GM19463 (cell line): ENCODE data around the gene ADA.

Experiments
- ATAC-seq: cut with Tn5 transposase; IDR thresholded peaks from one replicate; pipeline ENCODE4 v1.9.1; 2021; ENCODE audit warnings: mild to moderate bottlenecking, moderate library complexity; ENCODE audit not compliant: unreplicated experiment

Gene ADA

DNA sequence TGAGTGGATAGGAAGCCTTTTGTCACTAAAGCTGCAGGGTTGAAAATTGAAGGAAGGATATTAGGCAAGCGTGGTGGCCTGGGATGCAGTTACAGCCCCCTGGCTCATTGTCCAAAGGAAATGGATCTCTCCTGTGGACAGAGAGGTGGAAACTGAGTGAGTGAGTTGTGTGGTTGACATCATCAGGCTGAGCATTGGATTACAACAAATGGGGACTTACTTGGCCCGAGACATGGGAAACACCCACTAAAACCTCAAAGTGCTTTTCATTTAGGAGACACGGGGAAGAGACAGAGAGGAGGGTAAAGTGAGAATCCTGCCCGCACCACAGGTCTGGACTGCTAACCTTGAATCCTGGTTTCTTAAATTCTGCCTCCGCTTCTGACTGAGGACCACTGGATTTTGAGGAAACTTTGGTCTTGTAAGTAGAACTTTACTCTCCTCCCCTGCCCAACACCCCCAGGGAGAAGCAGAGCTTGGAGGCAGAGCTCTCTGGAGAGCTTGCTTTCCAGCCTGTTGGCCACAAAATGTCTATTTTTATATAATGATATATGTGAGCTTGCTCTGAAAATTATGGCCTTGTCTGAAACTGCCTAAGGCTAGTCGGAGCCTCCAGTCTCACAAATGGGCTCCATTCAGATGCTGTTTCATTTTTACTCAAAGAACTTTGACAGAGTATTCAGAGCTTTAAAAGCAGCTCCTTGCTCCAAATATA is 69.0 kb downstream of the ADA start, which contains the start of gene PKIG:
TSS of gene PKIG (plus strand) at position 269 of the 715 bp plus-strand sequence. CDS start 31,978 bp downstream, outside the sequence.
- no peak for ATAC-seq

DNA sequence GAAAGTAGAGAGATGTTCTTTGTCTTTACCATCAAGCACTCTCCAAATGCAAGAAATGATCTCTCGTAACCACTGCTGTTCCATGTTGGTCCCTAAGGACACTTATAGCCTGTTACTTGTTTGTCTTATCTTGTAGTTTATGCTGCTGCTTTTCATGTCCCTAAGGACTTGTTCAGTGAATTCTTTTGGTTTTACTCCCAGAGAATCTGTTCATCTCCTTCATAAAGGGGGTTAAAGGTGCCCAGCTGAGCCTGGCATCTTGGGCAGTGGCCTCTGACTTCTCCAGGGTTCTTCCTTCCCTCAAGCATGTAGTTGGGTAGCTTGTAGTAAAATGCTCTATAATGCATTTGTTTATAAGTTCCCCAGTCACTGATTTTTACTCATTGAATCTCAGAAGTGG is 70.0 kb downstream of the ADA start:
- no peak for ATAC-seq

DNA sequence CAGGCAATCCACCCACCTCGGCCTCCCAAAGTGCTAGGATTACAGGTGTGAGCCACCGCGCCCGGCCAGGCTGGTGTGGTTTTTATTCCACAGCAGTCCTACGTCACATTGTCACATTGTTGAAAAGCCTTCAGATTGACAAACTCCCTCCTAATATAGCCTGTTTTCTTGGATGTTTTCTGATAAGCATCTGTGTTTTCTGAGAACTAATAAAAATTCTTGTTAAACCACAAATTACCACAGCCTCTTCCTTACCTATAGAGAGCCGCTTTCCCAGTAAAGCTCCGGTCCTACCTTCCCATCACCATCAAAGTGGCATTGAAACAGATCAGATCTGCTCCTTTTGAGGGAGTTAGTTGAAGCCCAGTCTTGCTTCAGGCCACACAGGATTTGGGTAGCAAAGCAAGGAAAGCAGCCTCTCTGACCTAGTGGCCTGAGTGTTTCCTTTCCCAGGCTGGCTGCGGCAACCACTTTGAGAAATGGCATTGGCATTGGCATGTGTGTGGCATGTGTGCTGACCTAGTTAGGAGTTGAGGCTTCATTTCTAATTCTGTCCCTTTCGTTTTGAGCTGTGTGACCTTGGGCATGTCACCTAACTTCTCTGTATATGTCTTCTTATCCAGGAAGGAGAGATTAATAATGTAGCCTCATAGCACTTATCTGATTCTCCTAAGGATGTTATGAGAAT is 70.8 kb downstream of the ADA start:
- no peak for ATAC-seq

DNA sequence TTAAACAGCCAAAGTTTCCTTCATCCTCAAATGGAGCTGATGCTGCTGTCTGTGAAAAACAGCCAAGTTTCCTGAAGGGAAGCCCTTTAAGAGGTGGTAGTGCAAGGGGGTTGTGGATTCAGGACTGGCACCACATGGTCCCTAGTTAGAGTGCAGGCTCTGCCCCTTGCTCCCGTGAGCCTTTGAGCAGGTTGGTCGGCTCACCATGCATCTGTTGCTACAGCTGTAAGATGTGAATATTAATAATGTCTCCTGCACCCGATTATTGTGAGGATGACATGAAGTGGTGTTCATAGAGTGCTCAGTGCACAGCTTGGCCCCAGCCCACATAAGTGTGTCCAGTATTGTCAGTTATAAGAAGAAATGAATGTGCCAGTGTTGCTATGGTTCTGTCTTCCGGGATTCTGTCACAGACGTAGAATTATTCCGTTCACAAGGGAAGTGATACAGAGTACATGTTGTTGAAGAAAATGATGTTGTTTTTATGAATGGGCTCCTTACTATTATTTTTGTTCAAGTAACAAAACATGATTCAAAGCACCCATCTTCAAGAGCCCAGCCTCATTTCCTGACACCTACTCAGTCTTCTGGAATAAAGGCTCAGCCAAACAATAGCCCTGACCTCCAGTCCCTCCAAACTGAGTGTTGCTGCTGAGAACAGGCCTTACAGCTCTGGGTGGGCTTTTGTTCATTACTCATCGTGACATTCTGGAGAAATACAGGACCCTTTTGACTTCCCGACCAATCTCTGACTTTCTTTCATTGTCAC is 72.0 kb downstream of the ADA start:
- ATAC-seq, result no peak

DNA sequence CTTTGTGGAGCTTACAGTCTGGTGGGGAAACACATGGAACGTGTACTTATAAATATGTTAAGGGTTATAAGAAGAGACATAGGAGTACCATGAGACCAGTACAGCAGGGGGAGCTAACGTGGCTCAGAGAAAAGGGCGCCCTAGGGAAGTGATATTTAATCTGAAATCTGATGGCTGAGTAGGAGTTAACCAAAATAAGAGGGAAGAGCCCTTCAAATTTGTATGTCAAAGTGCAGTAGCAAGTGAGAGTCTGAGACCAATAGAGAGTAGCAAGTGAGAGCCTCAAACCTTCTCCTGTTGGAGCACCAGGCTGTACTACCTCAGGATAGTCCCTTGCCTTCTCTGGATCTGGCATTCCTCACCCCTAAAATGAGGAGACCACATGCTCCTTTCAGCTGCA is 75.2 kb downstream of the ADA start:
- ATAC-seq, result no peak

DNA sequence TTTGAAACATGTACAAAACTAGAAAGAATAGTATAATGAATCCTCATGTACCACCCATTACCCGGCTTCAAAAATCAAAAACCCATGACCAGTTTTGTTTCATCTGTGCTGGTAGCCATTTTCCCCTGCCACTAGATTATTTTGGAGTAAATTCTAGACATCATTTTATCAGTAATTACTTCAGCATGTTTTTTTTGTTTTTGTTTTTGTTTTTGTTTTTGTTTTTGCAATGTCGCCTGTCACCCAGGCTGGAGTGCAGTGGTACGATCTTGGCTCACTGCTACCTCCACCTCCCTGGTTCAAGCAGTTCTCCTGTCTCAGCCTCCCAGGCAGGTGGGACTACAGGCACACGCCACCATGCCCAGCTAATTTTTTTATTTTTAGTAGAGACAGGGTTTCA is 77.1 kb downstream of the ADA start:
- ATAC-seq, result no peak

DNA sequence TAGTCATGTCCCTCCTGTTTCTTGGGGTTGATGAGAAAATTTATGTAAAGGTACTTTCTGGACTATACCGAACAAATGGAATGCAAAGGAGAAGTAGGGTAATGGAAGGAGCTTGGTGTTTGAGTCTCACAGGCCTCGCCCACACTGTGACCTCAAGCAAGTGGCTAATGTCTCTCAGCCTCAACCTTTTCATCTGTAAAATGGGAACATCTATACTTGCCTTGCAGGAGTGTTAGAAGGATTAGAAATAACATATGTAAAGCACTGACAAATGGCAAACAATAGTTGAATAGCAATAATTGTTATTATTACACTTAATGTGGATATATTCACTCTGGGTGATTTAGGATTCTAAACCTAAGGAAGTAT is 78.0 kb downstream of the ADA start:
- no peak for ATAC-seq

DNA sequence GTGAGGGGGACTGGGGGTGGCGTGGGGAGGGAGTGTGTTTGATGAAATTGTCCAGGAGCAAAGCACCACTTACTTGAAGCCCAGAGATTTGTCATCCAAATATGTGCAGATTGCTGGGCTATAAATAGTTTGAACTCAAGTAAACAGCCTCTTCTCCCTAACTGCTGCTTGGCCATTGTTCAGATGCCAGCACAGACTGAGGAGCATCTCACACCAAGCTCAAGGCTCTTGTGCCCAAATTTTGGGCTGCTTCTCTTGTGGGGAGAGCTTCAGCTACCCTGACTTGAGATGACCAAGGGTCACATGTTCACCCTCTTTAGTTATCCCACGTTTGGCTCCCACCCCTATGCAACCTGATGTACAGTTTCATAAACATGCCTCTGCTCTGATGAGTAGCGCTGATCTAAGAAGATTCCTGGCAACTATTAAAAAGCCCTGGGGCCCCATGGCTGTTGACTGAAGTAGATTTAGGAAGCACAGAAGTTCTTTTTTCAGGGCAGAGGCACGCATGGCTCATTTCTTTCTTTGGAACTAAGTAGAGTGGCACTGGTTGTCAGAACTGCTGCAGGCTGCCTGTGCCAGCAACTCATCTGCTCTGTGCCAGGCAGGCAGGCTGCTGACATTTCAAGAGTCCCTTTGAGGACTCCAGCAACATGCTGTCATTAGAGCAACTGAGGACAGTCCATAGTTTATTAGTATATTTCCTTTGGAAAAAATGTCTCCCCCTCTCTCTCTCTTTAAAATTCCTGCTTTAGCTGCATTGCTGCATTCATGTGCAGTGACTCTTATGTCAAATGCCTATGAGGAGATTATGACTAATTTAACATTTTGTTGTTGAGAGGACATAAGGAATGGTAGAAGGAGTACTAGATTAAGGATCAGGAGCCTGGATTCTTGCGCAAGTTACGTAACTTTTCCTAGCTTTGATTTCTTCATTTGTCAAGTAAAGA is 78.7 kb downstream of the ADA start:
- ATAC-seq, result no peak

DNA sequence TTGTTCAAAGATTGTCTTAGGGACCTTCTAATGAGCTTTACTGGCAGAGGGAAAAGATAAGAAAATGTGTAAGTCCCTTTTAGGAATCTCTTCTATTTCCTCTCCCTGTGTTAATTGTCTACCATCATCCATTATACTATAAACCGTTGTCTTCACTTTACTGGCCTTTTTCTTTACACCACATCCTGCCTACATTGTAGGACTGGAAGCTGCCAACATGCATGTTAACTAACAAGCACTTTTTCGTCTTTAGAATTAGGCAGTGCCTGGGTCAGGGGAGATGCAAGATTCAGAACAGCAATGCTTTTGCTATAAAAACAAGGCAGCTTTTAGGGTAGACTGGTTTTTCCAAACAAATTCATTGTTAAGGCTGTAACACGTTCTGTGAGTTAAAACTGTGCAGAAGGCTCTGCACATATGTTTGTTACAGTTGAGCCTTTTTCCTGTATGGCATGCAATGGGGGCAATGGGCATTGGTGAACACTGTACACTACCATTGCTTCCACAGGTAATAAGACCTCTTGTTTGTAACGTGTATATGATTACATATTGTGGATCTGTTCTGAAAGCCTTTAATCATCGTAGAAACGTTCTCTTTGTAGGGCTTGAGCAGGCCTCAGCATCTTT is 80.0 kb downstream of the ADA start:
- ATAC-seq, result no peak

DNA sequence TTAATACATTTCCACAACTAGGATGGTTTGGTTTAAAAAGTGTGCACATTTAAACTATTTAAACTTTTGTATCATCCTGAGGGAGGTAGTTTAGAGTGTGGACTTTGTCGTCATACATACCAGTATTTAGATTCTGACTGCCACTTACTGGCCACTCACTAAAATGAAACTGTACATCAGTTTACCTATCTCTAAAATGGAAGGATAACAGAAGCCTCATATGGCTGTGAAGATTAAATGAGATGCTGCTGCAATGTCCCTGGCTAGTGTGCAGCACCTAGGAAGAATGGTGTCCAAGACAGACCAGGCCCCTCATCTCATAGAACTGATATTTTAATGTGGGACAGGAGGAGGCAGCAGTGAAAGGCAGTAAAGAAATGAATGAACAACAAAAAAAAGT is 81.1 kb downstream of the ADA start:
- no peak for ATAC-seq
